Measurements from ENCODE around the gene PLPPR3.

The PLPPR3 gene

DNA sequence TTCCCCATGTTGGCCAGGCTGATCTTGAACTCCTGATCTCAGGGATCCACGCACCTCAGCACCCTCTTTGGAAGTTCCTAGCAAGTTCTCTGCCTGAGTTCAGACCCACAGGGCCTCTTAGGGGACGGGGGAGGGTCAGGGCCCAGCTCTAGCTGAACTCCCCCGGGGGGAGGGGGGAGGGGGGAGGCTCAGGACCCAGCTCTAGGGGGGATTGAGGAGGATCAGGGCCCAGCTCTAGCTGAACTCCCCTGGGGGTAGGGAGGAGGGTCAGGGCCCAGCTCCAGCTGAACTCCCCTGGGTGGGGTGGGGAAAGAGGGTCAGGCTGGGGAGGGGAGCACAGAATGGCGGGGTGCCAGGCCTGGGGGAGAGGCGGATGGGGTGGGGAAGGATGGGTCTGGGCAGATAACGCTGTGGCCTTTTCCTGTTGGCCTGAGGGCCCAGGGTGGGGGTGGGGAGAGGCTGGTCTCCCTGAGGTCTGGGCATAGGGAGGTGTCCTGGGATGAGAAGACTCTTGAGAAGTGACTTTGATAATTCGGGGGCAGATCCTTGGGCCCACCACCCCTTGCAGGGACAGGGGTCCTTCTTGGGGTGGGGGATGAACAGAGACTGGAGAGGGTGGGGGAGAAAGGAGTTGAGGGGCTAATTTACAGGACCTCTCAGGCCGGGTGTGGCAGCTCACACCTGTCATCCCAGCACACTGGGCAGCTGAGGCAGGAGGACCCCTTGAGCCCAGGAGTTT, 30.0 kb downstream of the PLPPR3 start:
- Histone ChIP-seq H3K36me3 (ENCODE audit: control insufficient read depth, insufficient read depth, low read length) (no peaks in the 10 kb centered on the region), H3K4me3 (replicated peaks; ENCODE audit: low read depth, low read length) (no peak overlapping the region)
- no peak for DNase-seq (ENCODE audit: extremely low read depth, insufficient read length)

DNA sequence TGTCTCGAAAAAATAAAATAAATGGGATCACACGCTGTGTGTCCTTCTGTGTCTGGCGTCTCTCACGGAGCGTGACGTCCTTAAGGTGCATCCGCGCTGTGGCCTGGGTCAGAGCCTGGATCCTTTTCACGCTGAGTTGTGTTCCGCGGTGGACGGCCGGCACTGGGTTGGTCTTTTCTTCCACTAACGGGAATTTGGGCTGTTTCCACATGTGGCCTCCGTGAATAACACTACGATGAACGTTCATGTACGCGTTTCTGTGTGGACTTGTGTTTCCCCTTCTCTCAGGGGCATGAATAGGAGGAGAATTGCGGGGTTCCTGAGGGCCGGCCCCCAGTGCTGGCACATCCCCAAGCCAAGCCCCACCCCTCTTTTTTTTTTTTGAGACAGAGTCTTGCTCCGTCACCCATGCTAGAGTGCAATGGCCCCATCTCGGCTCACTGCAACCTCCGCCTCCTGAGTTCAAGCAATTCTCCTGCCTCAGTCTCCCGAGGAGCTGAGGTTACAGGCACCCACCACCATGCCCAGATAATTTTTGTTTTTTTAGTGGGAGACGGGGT, 30.7 kb downstream of the PLPPR3 start:
- no peaks in the 10 kb centered on the region for H3K36me3 ChIP-seq (ENCODE audit: control insufficient read depth, insufficient read depth, low read length)
- no peaks in the 10 kb centered on the region for H3K27me3 ChIP-seq (replicated peaks; ENCODE audit: control insufficient read depth, insufficient read depth, low read length)
- no peak overlapping the region for H3K4me3 ChIP-seq (replicated peaks; ENCODE audit: low read depth, low read length)
- DNase-seq (ENCODE audit: extremely low read depth, insufficient read length): no peak
- TF ChIP-seq, protein P1, sequence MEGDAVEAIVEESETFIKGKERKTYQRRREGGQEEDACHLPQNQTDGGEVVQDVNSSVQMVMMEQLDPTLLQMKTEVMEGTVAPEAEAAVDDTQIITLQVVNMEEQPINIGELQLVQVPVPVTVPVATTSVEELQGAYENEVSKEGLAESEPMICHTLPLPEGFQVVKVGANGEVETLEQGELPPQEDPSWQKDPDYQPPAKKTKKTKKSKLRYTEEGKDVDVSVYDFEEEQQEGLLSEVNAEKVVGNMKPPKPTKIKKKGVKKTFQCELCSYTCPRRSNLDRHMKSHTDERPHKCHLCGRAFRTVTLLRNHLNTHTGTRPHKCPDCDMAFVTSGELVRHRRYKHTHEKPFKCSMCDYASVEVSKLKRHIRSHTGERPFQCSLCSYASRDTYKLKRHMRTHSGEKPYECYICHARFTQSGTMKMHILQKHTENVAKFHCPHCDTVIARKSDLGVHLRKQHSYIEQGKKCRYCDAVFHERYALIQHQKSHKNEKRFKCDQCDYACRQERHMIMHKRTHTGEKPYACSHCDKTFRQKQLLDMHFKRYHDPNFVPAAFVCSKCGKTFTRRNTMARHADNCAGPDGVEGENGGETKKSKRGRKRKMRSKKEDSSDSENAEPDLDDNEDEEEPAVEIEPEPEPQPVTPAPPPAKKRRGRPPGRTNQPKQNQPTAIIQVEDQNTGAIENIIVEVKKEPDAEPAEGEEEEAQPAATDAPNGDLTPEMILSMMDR (IDR thresholded peaks at IDR 0.05; ENCODE audit: insufficient read depth, low read length, poor library complexity, severe bottlenecking): no peak

More for the DNA sequence above, 30.0 kb downstream of the PLPPR3 start:
- H3K27me3 ChIP-seq (replicated peaks; ENCODE audit: control insufficient read depth, insufficient read depth, low read length): no peaks in the 10 kb centered on the region
- TF ChIP-seq, protein P1 (IDR thresholded peaks at IDR 0.05; ENCODE audit: insufficient read depth, low read length, poor library complexity, severe bottlenecking): no peak

DNA sequence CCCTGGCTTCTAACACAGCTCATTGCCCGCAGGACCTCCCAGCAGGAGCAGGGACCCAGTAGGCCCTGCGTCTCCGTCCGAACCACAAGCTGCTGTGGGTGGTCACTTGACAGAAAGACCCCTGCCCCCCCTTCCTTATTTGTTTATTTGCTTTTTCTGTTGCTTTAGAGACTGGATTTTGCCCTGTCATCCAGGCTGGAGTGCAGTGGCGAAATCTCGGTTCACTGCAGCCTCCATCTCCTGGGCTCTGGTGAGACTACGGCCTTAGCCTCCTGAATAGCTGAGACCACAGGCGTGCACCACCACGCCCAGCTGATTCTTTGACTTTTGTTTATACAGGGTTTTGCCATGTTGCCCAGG, 32.1 kb downstream of the PLPPR3 start:
- no peak overlapping the region for H3K4me3 ChIP-seq (replicated peaks; ENCODE audit: low read depth, low read length)
- DNase-seq (ENCODE audit: extremely low read depth, insufficient read length): no peak
- TF ChIP-seq, protein P1 (IDR thresholded peaks at IDR 0.05; ENCODE audit: insufficient read depth, low read length, poor library complexity, severe bottlenecking): no peak
- H3K27me3 ChIP-seq (replicated peaks; ENCODE audit: control insufficient read depth, insufficient read depth, low read length): no peaks in the 10 kb centered on the region
- H3K36me3 ChIP-seq (ENCODE audit: control insufficient read depth, insufficient read depth, low read length): no peaks in the 10 kb centered on the region

DNA sequence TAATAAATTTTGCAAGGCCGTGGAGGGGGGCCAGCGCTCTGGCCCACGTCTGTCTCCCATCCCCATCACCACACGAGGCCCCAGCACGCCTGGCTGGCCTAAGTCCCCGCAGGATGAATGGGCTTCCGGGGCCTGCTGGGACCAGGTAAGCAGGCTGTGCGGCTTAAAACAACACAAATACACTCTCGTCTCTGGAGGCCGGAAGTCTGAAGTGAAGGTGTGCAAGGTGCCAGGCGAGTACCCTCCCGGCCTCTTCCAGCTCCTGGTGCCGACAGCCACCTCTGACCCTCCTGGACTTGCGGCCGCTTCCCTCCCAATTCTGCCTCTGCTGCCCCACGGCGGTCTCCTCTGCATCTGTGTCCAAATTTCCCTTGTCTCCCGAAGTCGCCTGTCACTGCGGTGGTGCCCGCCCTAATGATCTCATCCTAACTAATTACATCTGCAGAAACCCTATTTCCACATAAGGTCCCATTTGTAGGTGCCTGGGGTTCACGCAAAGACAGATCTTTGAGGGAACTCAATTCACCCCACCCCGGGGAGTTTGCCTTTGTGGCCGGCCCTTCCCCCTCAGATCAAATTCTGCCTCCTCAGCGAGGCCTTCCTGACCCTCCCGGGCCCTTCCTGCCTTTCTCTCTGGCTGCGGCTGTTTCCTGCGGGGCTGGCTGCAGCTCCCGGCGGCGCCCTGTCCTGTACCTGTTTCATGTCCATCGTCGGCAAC, 32.6 kb downstream of the PLPPR3 start:
- TF ChIP-seq, protein P1 (IDR thresholded peaks at IDR 0.05; ENCODE audit: insufficient read depth, low read length, poor library complexity, severe bottlenecking): no peak
- H3K4me3 ChIP-seq (replicated peaks; ENCODE audit: low read depth, low read length): no peak overlapping the region
- no peaks in the 10 kb centered on the region for H3K36me3 ChIP-seq (ENCODE audit: control insufficient read depth, insufficient read depth, low read length)
- DNase-seq (ENCODE audit: extremely low read depth, insufficient read length): no peak
- H3K27me3 ChIP-seq (replicated peaks; ENCODE audit: control insufficient read depth, insufficient read depth, low read length): no peaks in the 10 kb centered on the region

DNA sequence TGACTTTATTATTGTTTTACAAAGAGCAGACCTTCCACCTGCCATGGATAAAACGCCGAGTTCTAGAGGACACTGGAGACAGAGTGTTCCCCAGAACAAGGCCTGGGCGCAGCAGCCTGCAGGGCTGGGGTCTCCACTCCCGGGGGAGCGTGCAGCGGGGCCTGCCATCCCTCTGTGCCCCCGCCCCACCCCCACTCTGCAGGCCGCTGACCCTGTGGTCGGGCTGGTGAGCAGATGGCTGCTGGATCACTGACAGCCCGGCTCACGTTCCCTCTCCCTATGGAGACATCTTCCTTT, 33.1 kb downstream of the PLPPR3 start:
- Histone ChIP-seq H3K4me3 (replicated peaks; ENCODE audit: low read depth, low read length) (no peak overlapping the region), H3K27me3 (replicated peaks; ENCODE audit: control insufficient read depth, insufficient read depth, low read length) (no peaks in the 10 kb centered on the region), H3K36me3 (ENCODE audit: control insufficient read depth, insufficient read depth, low read length) (no peaks in the 10 kb centered on the region)
- TF ChIP-seq, protein P1 (IDR thresholded peaks at IDR 0.05; ENCODE audit: insufficient read depth, low read length, poor library complexity, severe bottlenecking): no peak
- DNase-seq (ENCODE audit: extremely low read depth, insufficient read length): no peak

Data from GM06990 (cell line).